GM13976 (cell line): ENCODE results near the gene STAB1.

Source experiments
- DNase-seq: peaks from one replicate; pipeline ENCODE4 v3.0.0; 2012; ENCODE audit warnings: low spot score
- CTCF ChIP-seq: IDR thresholded peaks from 2 replicates; pipeline ENCODE4 v1.5.1; 2012; ENCODE audit warnings: borderline replicate concordance, mild to moderate bottlenecking; ENCODE audit not compliant: insufficient read depth; ENCODE audit errors: extremely low read depth, missing control alignments, control extremely low read depth
- in situ Hi-C: fragments of 300-500 bp; cut with MboI; formaldehyde crosslinking; loops from one replicate; pipeline ENCODE4 v1.12.0; 2022; ENCODE audit warnings: low sequenced_read_pairs, mixed read lengths, inconsistent platforms; ENCODE audit not compliant: unreplicated experiment

STAB1 gene

DNA sequence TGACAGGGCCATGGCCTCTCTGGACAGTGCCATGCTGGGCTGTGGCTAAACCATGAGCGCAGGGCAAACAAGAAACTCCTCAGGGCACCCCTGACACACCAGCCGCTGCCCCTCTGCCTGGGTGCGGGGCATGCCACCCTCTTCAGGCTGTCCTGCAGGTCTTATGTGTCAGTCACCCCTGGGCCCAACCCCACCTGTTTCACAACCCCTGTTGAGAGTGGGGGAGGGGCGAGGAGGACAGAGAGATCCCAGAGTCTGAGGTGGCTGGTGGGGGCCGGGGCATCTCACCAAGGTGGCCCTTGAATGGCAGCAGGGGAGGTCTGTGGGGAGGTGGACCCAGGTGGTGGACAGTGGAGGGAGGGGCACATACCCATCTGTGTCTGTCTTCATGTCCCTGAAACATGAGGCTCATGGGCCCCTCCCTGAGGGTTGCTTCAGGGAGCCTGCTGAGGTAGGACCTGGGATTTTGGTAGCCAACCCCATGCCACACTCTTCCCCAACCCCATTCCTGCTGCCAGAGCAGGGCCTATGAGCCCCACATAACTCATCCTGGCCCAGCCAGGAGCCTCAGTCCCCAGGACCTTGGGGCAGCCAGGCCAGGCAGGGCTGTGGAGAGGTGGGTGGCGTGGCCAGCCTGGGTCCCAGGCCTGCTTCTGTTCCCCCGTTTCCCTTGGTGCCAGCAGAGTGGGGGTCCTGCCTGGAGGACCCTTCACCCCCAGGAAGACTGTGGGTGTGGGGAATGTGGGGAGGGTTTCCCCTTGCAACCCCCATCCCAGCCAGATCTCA lies 1.7 kb upstream of the STAB1 start:
- TF ChIP-seq CTCF: no peak
- in situ Hi-C loops: no loop called here
- no peak for DNase-seq

- in situ Hi-C loops: no loop called here
- no peak for TF ChIP-seq CTCF
- DNase-seq: no peak
Measured at GRCh38 chr3:52494445-52494844, 693 bp upstream of the STAB1 start.

GRCh38 chr3:52495777-52496602 lies 852 bp downstream of the STAB1 start:
- in situ Hi-C loops: no loop called here
- no peak for DNase-seq
- no peak for TF ChIP-seq CTCF

GRCh38 chr3:52498137-52499054 lies 3.3 kb downstream of the STAB1 start:
- in situ Hi-C loops: no loop called here
- no peak for DNase-seq
- no peak for TF ChIP-seq CTCF

- in situ Hi-C loops: no loop called here
- no peak for TF ChIP-seq CTCF
- DNase-seq: no peak
Measured at GRCh38 chr3:52501046-52501445, 5.9 kb downstream of the STAB1 start.

DNA sequence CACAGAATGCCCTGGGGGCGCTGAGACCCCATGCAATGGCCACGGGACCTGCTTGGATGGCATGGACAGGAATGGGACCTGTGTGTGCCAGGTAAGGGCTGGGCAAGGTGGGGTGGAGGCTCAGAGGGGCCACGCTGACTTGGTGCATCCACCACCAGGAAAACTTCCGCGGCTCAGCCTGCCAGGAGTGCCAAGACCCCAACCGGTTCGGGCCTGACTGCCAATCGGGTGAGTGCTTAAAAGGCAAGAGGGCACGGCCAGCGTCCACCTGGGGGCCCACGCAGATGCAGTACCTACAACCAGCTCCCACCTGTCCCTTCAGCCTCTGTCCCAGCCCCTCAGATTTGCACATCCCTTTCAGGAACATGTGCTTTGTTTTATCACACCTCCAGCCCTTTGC lies 6.9 kb downstream of the STAB1 start:
- no peak for TF ChIP-seq CTCF
- in situ Hi-C loops: no loop called here
- DNase-seq: no peak
